OCI-LY7 (cell line): ENCODE measurements around the gene GRM5. TPM values are rescaled to one million over a fixed set of nuclear protein-coding genes. Genes with fewer than 3 reads are reported as not detected.

ENCODE experiments used
- BruUV-seq: library from RNA; stranded (reverse); fragments of 400-500 nt; replicated peaks from 2 replicates; lab custom pipeline; 2021; lab: Mats Ljungman, UMichigan
- CTCF ChIA-PET: fragments of 300-600 bp; sonication (Branson Sonifier 250); formaldehyde crosslinking; loops from one replicate; lab custom pipeline; 2022; ENCODE audit warnings: antibody characterized with exemption; ENCODE audit not compliant: unreplicated experiment; lab: Charles Lee
- POLR2A ChIA-PET: fragments of 300-600 bp; sonication (Branson Sonifier 250); formaldehyde crosslinking; loops from one replicate; lab custom pipeline; 2022; ENCODE audit warnings: antibody characterized with exemption; lab: Charles Lee
- DNase-seq: peaks from one replicate; pipeline ENCODE4 v3.0.0-alpha.2; 2015; ENCODE audit warnings: low spot score
- H2AFZ ChIP-seq: fragments of 200-600 bp; sonication (generic), shearing (Covaris generic); 2 replicates; pipeline ENCODE4 v1.6.1; 2014; ENCODE audit warnings: mild to moderate bottlenecking, antibody characterized with exemption, low read length, moderate library complexity
- H3K27ac ChIP-seq: fragments of 200-600 bp; sonication (generic); 2 replicates; pipeline ENCODE4 v1.5.1; 2014; ENCODE audit warnings: mixed run types, low read depth, mild to moderate bottlenecking, moderate library complexity, low read length, inconsistent platforms; ENCODE audit not compliant: poor library complexity, severe bottlenecking
- H3K36me3 ChIP-seq: fragments of 200-600 bp; sonication (generic); 2 replicates; pipeline ENCODE4 v1.6.1; 2014; ENCODE audit warnings: mild to moderate bottlenecking, antibody characterized with exemption, low read length, moderate library complexity, mixed read lengths; ENCODE audit not compliant: insufficient read depth
- H3K4me1 ChIP-seq: fragments of 200-600 bp; sonication (generic); 2 replicates; pipeline ENCODE4 v1.5.1; 2014; ENCODE audit warnings: mild to moderate bottlenecking, low read length; ENCODE audit not compliant: insufficient read depth, poor library complexity, severe bottlenecking
- H3K4me2 ChIP-seq: fragments of 200-600 bp; sonication (generic); 2 replicates; pipeline ENCODE4 v1.6.1; 2014; ENCODE audit warnings: mild to moderate bottlenecking, low read length
- H3K4me3 ChIP-seq: fragments of 200-600 bp; sonication (generic); 2 replicates; pipeline ENCODE4 v1.5.1; 2014; ENCODE audit warnings: mild to moderate bottlenecking, low read depth, low read length; ENCODE audit not compliant: poor library complexity, severe bottlenecking
- H3K79me2 ChIP-seq: fragments of 200-600 bp; sonication (generic); 2 replicates; pipeline ENCODE4 v1.6.1; 2016; ENCODE audit warnings: low read depth, mild to moderate bottlenecking, low read length, moderate library complexity, mixed read lengths; ENCODE audit not compliant: insufficient read depth
- H3K9me2 ChIP-seq: fragments of 200-600 bp; sonication (generic); 2 replicates; pipeline ENCODE4 v1.6.1; 2016; ENCODE audit warnings: mild to moderate bottlenecking, low read length, mixed read lengths; ENCODE audit not compliant: insufficient read depth
- H3K9me3 ChIP-seq: fragments of 200-600 bp; sonication (generic); 2 replicates; pipeline ENCODE4 v1.6.1; 2014; ENCODE audit warnings: mild to moderate bottlenecking, mixed run types, low read length, mixed read lengths
- H4K20me1 ChIP-seq: fragments of 200-600 bp; sonication (generic); 2 replicates; pipeline ENCODE4 v1.6.1; 2014; ENCODE audit warnings: mild to moderate bottlenecking, antibody characterized with exemption, low read length, moderate library complexity, mixed read lengths; ENCODE audit not compliant: insufficient read depth
- CTCF ChIP-seq: fragments of 200-600 bp; sonication (generic); conservative IDR thresholded peaks from 2 replicates; pipeline ENCODE4 v1.5.1; 2014; ENCODE audit warnings: mild to moderate bottlenecking, antibody characterized with exemption, low read length, moderate library complexity, mixed read lengths
- EZH2phosphoT487 ChIP-seq: fragments of 200-600 bp; sonication (generic); IDR thresholded peaks from 2 replicates; pipeline ENCODE4 v1.6.1; 2018; ENCODE audit warnings: low read depth, borderline replicate concordance, mild to moderate bottlenecking, mixed run types, antibody characterized with exemption, low read length, moderate library complexity, mixed read lengths
- intact Hi-C: fragments of 100-400 bp; cut with micrococcal nuclease; formaldehyde crosslinking; loops from one replicate; pipeline ENCODE4 v1.10.0; 2022; ENCODE audit not compliant: unreplicated experiment
- small RNA-seq: library from RNA; depleted of rRNA; stranded (forward); fragments of <200 nt; gene quantifications from one replicate; pipeline ENCODE3, GENCODE V24; 2014
- total RNA-seq, 2 experiments: library from RNA; depleted of rRNA in 1 of 2; stranded (reverse); fragments of >200 nt in 1 of 2; shearing (Covaris generic) in 1 of 2; gene quantifications; 2 replicates each; pipeline ENCODE4 v1.2.3, GENCODE V29; 2014 to 2022

GRM5 gene
- total RNA-seq, 2 experiments from 2014 or later, result not detected

- H2AFZ ChIP-seq, result no peak overlapping the region
- H3K27ac ChIP-seq, result no peak overlapping the region
- no peak overlapping the region for H3K4me2 ChIP-seq
- no peaks in the 10 kb centered on the region for H3K9me3 ChIP-seq
- intact Hi-C loops, result no loop called here
- no TSS peak for BruUV-seq
- H3K4me3 ChIP-seq, result no peak overlapping the region
- CTCF ChIA-PET, result no interaction called here
- no peaks in the 10 kb centered on the region for H3K36me3 ChIP-seq
- no peaks in the 10 kb centered on the region for H4K20me1 ChIP-seq
- DNase-seq, result no peak
- no peaks in the 10 kb centered on the region for H3K4me1 ChIP-seq
- TF ChIP-seq EZH2phosphoT487 (no peak), CTCF (no peak)
- no peaks in the 10 kb centered on the region for H3K79me2 ChIP-seq
- no peaks in the 10 kb centered on the region for H3K9me2 ChIP-seq
- POLR2A ChIA-PET, result no interaction called here
Measured at GRCh38 chr11:88454881-88455280, 610.9 kb downstream of the GRM5 start.

Small RNAs within 50 kb of the gene (small RNA-seq; reads per million reads assigned to genes)
- gene RNU6-16P, result not detected

Other genes starting within 250 kb of the GRM5 start
- gene TYR, start 111.9 kb upstream of the GRM5 start, total RNA-seq (2014; rRNA removed; shearing (Covaris generic)), result not detected in 2 replicates
- not detected in 2 replicates for gene TYR, start 111.9 kb upstream of the GRM5 start, total RNA-seq (2022)